ENCODE results near the gene SCUBE2.

Gene SCUBE2

GRCh38 chr11:9073466-9074225 lies 17.8 kb downstream of the SCUBE2 start:
- DNase-seq (ENCODE audit: low read depth) = no peak

- no peak for DNase-seq (ENCODE audit: low read depth)
Observed at GRCh38 chr11:9072626-9073176, 18.7 kb downstream of the SCUBE2 start.

GRCh38 chr11:9071692-9072091 lies 19.7 kb downstream of the SCUBE2 start:
- DNase-seq (ENCODE audit: low read depth) = no peak

GRCh38 chr11:9070749-9071491 lies 20.5 kb downstream of the SCUBE2 start:
- no peak for DNase-seq (ENCODE audit: low read depth)

GRCh38 chr11:9069862-9070470 lies 21.4 kb downstream of the SCUBE2 start:
- DNase-seq (ENCODE audit: low read depth) = no peak

GRCh38 chr11:9069256-9069655 lies 22.1 kb downstream of the SCUBE2 start:
- no peak for DNase-seq (ENCODE audit: low read depth)

GRCh38 chr11:9066433-9066925 lies 24.9 kb downstream of the SCUBE2 start:
- DNase-seq (ENCODE audit: low read depth) = no peak

GRCh38 chr11:9065607-9066432 lies 25.6 kb downstream of the SCUBE2 start:
- no peak for DNase-seq (ENCODE audit: low read depth)

- DNase-seq (ENCODE audit: low read depth) = no peak
Observed at GRCh38 chr11:9061807-9062206, 29.6 kb downstream of the SCUBE2 start.

- DNase-seq (ENCODE audit: low read depth) = peak; percentile 63
Observed at GRCh38 chr11:9060700-9061111, 30.7 kb downstream of the SCUBE2 start.

GRCh38 chr11:9059406-9059805 lies 32.0 kb downstream of the SCUBE2 start:
- no peak for DNase-seq (ENCODE audit: low read depth)

GRCh38 chr11:9057888-9058287 lies 33.5 kb downstream of the SCUBE2 start:
- no peak for DNase-seq (ENCODE audit: low read depth)

- no peak for DNase-seq (ENCODE audit: low read depth)
Observed at GRCh38 chr11:9057007-9057406, 34.4 kb downstream of the SCUBE2 start.

GRCh38 chr11:9056467-9056866 lies 34.9 kb downstream of the SCUBE2 start:
- no peak for DNase-seq (ENCODE audit: low read depth)

- DNase-seq (ENCODE audit: low read depth) = no peak
Observed at GRCh38 chr11:9053316-9054035, 37.9 kb downstream of the SCUBE2 start.

GRCh38 chr11:9052316-9052715 lies 39.1 kb downstream of the SCUBE2 start:
- no peak for DNase-seq (ENCODE audit: low read depth)

- DNase-seq (ENCODE audit: low read depth) = no peak
Observed at GRCh38 chr11:9049959-9050358, 41.4 kb downstream of the SCUBE2 start.

- no peak for DNase-seq (ENCODE audit: low read depth)
Observed at GRCh38 chr11:9047964-9048523, 43.4 kb downstream of the SCUBE2 start.

GRCh38 chr11:9046481-9046880 lies 44.9 kb downstream of the SCUBE2 start:
- no peak for DNase-seq (ENCODE audit: low read depth)

GRCh38 chr11:9042488-9042887 lies 48.9 kb downstream of the SCUBE2 start:
- DNase-seq (ENCODE audit: low read depth) = no peak

GRCh38 chr11:9041747-9042146 lies 49.7 kb downstream of the SCUBE2 start:
- no peak for DNase-seq (ENCODE audit: low read depth)
